PC-3 (cell line): ENCODE results near the gene MAP7D3. TPM values are rescaled to one million over a fixed set of nuclear protein-coding genes. Genes with fewer than 3 reads are reported as not detected.

ENCODE experiments used
- ATAC-seq: fragments of 200-7000 bp; cut with Tn5 transposase; 2 replicates; pipeline ENCODE4 v1.9.1; 2020; ENCODE audit warnings: mild to moderate bottlenecking, moderate library complexity
- BruUV-seq: library from RNA; stranded (reverse); fragments of 400-500 nt; replicated peaks from 2 replicates; lab custom pipeline; 2021; lab: Mats Ljungman, UMichigan
- CTCF ChIA-PET: fragments of 300-600 bp; sonication (Branson Sonifier 250); formaldehyde crosslinking; loops from one replicate; lab custom pipeline; 2022; ENCODE audit warnings: antibody characterized with exemption; lab: Charles Lee
- POLR2A ChIA-PET: fragments of 300-600 bp; sonication (Branson Sonifier 250); formaldehyde crosslinking; loops from one replicate; lab custom pipeline; 2022; ENCODE audit warnings: antibody characterized with exemption; ENCODE audit not compliant: unreplicated experiment; lab: Charles Lee
- DNase-seq: peaks from one replicate; pipeline ENCODE4 v3.0.0-alpha.2; 2015
- H2AFZ ChIP-seq: fragments of 300-600 bp; sonication (generic); 2 replicates; pipeline ENCODE4 v1.6.0; 2016; ENCODE audit warnings: antibody characterized with exemption, low read length
- H3F3A ChIP-seq: fragments of 300-600 bp; sonication (generic); one replicate; pipeline ENCODE4 v1.6.0; 2017; ENCODE audit warnings: antibody characterized with exemption, low read length, control low read depth, mild to moderate bottlenecking; ENCODE audit not compliant: unreplicated experiment
- H3K27ac ChIP-seq: fragments of 300-600 bp; sonication (generic); 2 replicates; pipeline ENCODE4 v1.5.1; 2016; ENCODE audit warnings: mild to moderate bottlenecking, low read length
- H3K27me3 ChIP-seq: fragments of 300-600 bp; sonication (generic); 2 replicates; pipeline ENCODE4 v1.6.1; 2016; ENCODE audit warnings: low read length, mixed read lengths
- H3K36me3 ChIP-seq: fragments of 300-600 bp; sonication (generic); 2 replicates; pipeline ENCODE4 v1.6.1; 2016; ENCODE audit warnings: low read depth, mixed run types, low read length, mixed read lengths
- H3K4me1 ChIP-seq: fragments of 300-600 bp; sonication (generic); 2 replicates; pipeline ENCODE4 v1.5.1; 2016; ENCODE audit warnings: low read length; ENCODE audit not compliant: insufficient read depth
- H3K4me2 ChIP-seq: fragments of 300-600 bp; sonication (generic); 2 replicates; pipeline ENCODE4 v1.6.0; 2016; ENCODE audit warnings: low read length
- H3K4me3 ChIP-seq: fragments of 300-600 bp; sonication (generic); 2 replicates; pipeline ENCODE4 v1.5.1; 2016; ENCODE audit warnings: mild to moderate bottlenecking, low read length, mixed read lengths
- H3K79me2 ChIP-seq: fragments of 300-600 bp; sonication (generic); 2 replicates; pipeline ENCODE4 v1.6.1; 2017; ENCODE audit warnings: low read length, mixed read lengths
- H3K9ac ChIP-seq: fragments of 300-600 bp; sonication (generic); 2 replicates; pipeline ENCODE4 v1.6.0; 2016; ENCODE audit warnings: mild to moderate bottlenecking, low read length
- H3K9me2 ChIP-seq: fragments of 300-600 bp; sonication (generic); replicated peaks from 2 replicates; pipeline ENCODE4 v1.6.1; 2016; ENCODE audit warnings: mixed run types, low read length, mixed read lengths
- H3K9me3 ChIP-seq: fragments of 300-600 bp; sonication (generic); 2 replicates; pipeline ENCODE4 v1.6.1; 2016; ENCODE audit warnings: low read length, mixed read lengths
- H4K20me1 ChIP-seq: fragments of 300-600 bp; sonication (generic); 2 replicates; pipeline ENCODE4 v1.6.1; 2016; ENCODE audit warnings: low read length, mixed read lengths
- CTCF ChIP-seq: fragments of 300-600 bp; sonication (generic); conservative IDR thresholded peaks from 2 replicates; pipeline ENCODE4 v1.5.1; 2017; ENCODE audit warnings: antibody characterized with exemption, low read depth, mild to moderate bottlenecking, low read length
- EZH2 ChIP-seq: fragments of 300-600 bp; sonication (generic); IDR thresholded peaks from one replicate; pipeline ENCODE4 v1.6.1; 2017; ENCODE audit warnings: antibody characterized with exemption, mild to moderate bottlenecking, low read length; ENCODE audit not compliant: unreplicated experiment
- EZH2phosphoT487 ChIP-seq: fragments of 300-600 bp; sonication (generic); IDR thresholded peaks from 2 replicates; pipeline ENCODE4 v1.6.1; 2018; ENCODE audit warnings: mild to moderate bottlenecking, antibody characterized with exemption, low read length, borderline replicate concordance
- intact Hi-C: fragments of 100-400 bp; cut with micrococcal nuclease; formaldehyde crosslinking; loops from 2 replicates; pipeline ENCODE4 v1.9.0; 2023
- total RNA-seq: library from RNA; depleted of rRNA; stranded (reverse); fragments of >200 nt; gene quantifications from 2 replicates; pipeline ENCODE4 v1.2.3, GENCODE V29; 2014

MAP7D3 gene
- total RNA-seq, 1 experiment from 2014 or later, result 0.40 TPM

GRCh38 chrX:136220540-136220939, 30.7 kb downstream of the MAP7D3 start:
- ChIA-PET POLR2A (interaction anchor here (0.6 to 0.7 kb wide), 2 partner anchors 267 to 488 kb away, joined by 3 to 4 read pairs; no protein-coding TSS in a partner anchor), CTCF (no interaction called here)
- Histone ChIP-seq H3K9ac (no peak overlapping the region), H3K4me2 (peak overlapping the region; percentile 27; the same call in 1 of the 2 replicates), H3K4me3 (no peak overlapping the region), H2AFZ (peak overlapping the region; percentile 51; the same call in 1 of the 2 replicates), H3K27ac (peak overlapping the region; percentile 53), H3K9me2 (no peaks in the 10 kb centered on the region), H3K27me3 (no peaks in the 10 kb centered on the region), H3K4me1 (peaks cover 18% of the 10 kb centered on the region), H3K79me2 (no peaks in the 10 kb centered on the region), H4K20me1 (no peaks in the 10 kb centered on the region), H3K36me3 (no peaks in the 10 kb centered on the region), H3K9me3 (no peaks in the 10 kb centered on the region), H3F3A (no peaks in the 10 kb centered on the region)
- BruUV-seq, result no TSS peak
- intact Hi-C loops, result no loop called here
- DNase-seq (peak; percentile 72), ATAC-seq (peak; percentile 61)
- TF ChIP-seq EZH2phosphoT487, result no peak
- TF ChIP-seq CTCF, result no peak
- TF ChIP-seq EZH2, result no peak

GRCh38 chrX:136219893-136220292, 31.3 kb downstream of the MAP7D3 start:
- intact Hi-C loops, result no loop called here
- Histone ChIP-seq H3K9me2 (no peaks in the 10 kb centered on the region), H3K36me3 (no peaks in the 10 kb centered on the region), H3K4me1 (peaks cover 25% of the 10 kb centered on the region), H3K27me3 (no peaks in the 10 kb centered on the region), H4K20me1 (no peaks in the 10 kb centered on the region), H3K9ac (no peak overlapping the region), H3K4me2 (no peak overlapping the region), H3K9me3 (no peaks in the 10 kb centered on the region), H3K27ac (no peak overlapping the region), H3K4me3 (no peak overlapping the region), H3K79me2 (no peaks in the 10 kb centered on the region), H2AFZ (no peak overlapping the region), H3F3A (no peaks in the 10 kb centered on the region)
- DNase-seq (peak; percentile 61), ATAC-seq (peak; percentile 56)
- BruUV-seq, result no TSS peak
- TF ChIP-seq EZH2phosphoT487 (no peak), CTCF (no peak), EZH2 (no peak)
- ChIA-PET CTCF (interaction anchor here (0.6 kb wide), 1 partner anchor 48 kb away, joined by 3 read pairs; no protein-coding TSS in a partner anchor), POLR2A (no interaction called here)

- no peaks in the 10 kb centered on the region for H3K27me3 ChIP-seq
- peaks cover 28% of the 10 kb centered on the region for H3K4me1 ChIP-seq
- no peak for TF ChIP-seq CTCF
- no peak for TF ChIP-seq EZH2
- no peak for TF ChIP-seq EZH2phosphoT487
- no peak for ATAC-seq
- no peak overlapping the region for H3K9ac ChIP-seq
- no peaks in the 10 kb centered on the region for H3K79me2 ChIP-seq
- no peaks in the 10 kb centered on the region for H3K9me2 ChIP-seq
- H2AFZ ChIP-seq, result no peak overlapping the region
- no peaks in the 10 kb centered on the region for H4K20me1 ChIP-seq
- intact Hi-C loops, result no loop called here
- no peak overlapping the region for H3K4me2 ChIP-seq
- no peak overlapping the region for H3K27ac ChIP-seq
- POLR2A ChIA-PET, result no interaction called here
- BruUV-seq, result no TSS peak
- no peaks in the 10 kb centered on the region for H3K36me3 ChIP-seq
- no peaks in the 10 kb centered on the region for H3K9me3 ChIP-seq
- CTCF ChIA-PET, result no interaction called here
- no peaks in the 10 kb centered on the region for H3F3A ChIP-seq
- DNase-seq, result peak; percentile 43
- no peak overlapping the region for H3K4me3 ChIP-seq
These were observed 35.6 kb downstream of the MAP7D3 start for GRCh38 chrX:136215559-136215958.
